HEK293 (cell line): ENCODE results near the gene HLA-A.

ENCODE experiments used
- GLIS1 ChIP-seq: fragments of 450-650 bp; formaldehyde crosslinking; IDR thresholded peaks from 2 replicates; pipeline ENCODE4 v1.5.1; 2016; ENCODE audit warnings: missing biosample characterization, missing genetic modification characterization
- HOXC10 ChIP-seq: sonication (generic); formaldehyde crosslinking; IDR thresholded peaks from 2 replicates; pipeline ENCODE4 v1.8.1; 2023; ENCODE audit warnings: mild to moderate bottlenecking, missing genetic modification reagents
- HOXD13 ChIP-seq: sonication (generic); formaldehyde crosslinking; IDR thresholded peaks from 2 replicates; pipeline ENCODE4 v1.8.0; 2022; ENCODE audit warnings: missing genetic modification reagents, borderline replicate concordance
- KLF10 ChIP-seq: fragments of 450-650 bp; IDR thresholded peaks from 2 replicates; pipeline ENCODE4 v1.5.1; 2018; ENCODE audit warnings: missing biosample characterization, mild to moderate bottlenecking, missing genetic modification characterization
- MZF1 ChIP-seq: fragments of 450-650 bp; formaldehyde crosslinking; IDR thresholded peaks from 2 replicates; pipeline ENCODE4 v1.5.1; 2017; ENCODE audit warnings: missing biosample characterization, missing genetic modification characterization, borderline replicate concordance
- PRDM1 ChIP-seq: fragments of 450-650 bp; formaldehyde crosslinking; IDR thresholded peaks from 2 replicates; pipeline ENCODE4; 2016; ENCODE audit warnings: missing biosample characterization, missing genetic modification characterization
- PRDM2 ChIP-seq: fragments of 450-650 bp; formaldehyde crosslinking; IDR thresholded peaks from 2 replicates; pipeline ENCODE4 v1.5.1; 2016; ENCODE audit warnings: missing biosample characterization, missing genetic modification characterization, borderline replicate concordance
- REPIN1 ChIP-seq: fragments of 450-650 bp; formaldehyde crosslinking; IDR thresholded peaks from 2 replicates; pipeline ENCODE4 v1.5.1; 2017; ENCODE audit warnings: missing biosample characterization, missing genetic modification characterization, low read depth
- SCRT2 ChIP-seq: fragments of 450-650 bp; formaldehyde crosslinking; IDR thresholded peaks from 2 replicates; pipeline ENCODE4 v1.5.1; 2016; ENCODE audit warnings: missing biosample characterization, missing genetic modification characterization
- ZBTB10 ChIP-seq: fragments of 450-650 bp; formaldehyde crosslinking; IDR thresholded peaks from 2 replicates; pipeline ENCODE4 v1.5.1; 2016; ENCODE audit warnings: missing biosample characterization, missing genetic modification characterization
- ZBTB11 ChIP-seq: fragments of 450-650 bp; formaldehyde crosslinking; conservative IDR thresholded peaks from 2 replicates; pipeline ENCODE4 v1.5.1; 2016; ENCODE audit warnings: low read depth, missing biosample characterization, missing genetic modification characterization
- ZBTB26 ChIP-seq: fragments of 450-650 bp; formaldehyde crosslinking; optimal IDR thresholded peaks from 2 replicates; pipeline ENCODE3; 2016; ENCODE audit warnings: missing biosample characterization, mild to moderate bottlenecking, missing genetic modification characterization
- ZNF10 ChIP-seq: fragments of 450-650 bp; formaldehyde crosslinking; IDR thresholded peaks from 2 replicates; pipeline ENCODE4 v1.5.1; 2017; ENCODE audit warnings: missing biosample characterization, missing genetic modification characterization
- ZNF112 ChIP-seq: fragments of 450-650 bp; formaldehyde crosslinking; IDR thresholded peaks from 2 replicates; pipeline ENCODE4 v1.5.0; 2017; ENCODE audit warnings: missing biosample characterization, missing genetic modification characterization
- ZNF140 ChIP-seq: fragments of 450-650 bp; formaldehyde crosslinking; IDR thresholded peaks from 2 replicates; pipeline ENCODE4 v1.5.1; 2016; ENCODE audit warnings: missing biosample characterization, missing genetic modification characterization
- ZNF302 ChIP-seq: fragments of 450-650 bp; formaldehyde crosslinking; IDR thresholded peaks from 2 replicates; pipeline ENCODE4 v1.5.1; 2016; ENCODE audit warnings: missing biosample characterization, missing genetic modification characterization, low read depth
- ZNF324 ChIP-seq: fragments of 450-650 bp; formaldehyde crosslinking; IDR thresholded peaks from 2 replicates; pipeline ENCODE4 v1.5.1; 2016; ENCODE audit warnings: missing biosample characterization, missing genetic modification characterization
- ZNF423 ChIP-seq: fragments of 450-650 bp; formaldehyde crosslinking; IDR thresholded peaks from 2 replicates; pipeline ENCODE4 v1.5.1; 2016; ENCODE audit warnings: missing biosample characterization, missing genetic modification characterization
- ZNF501 ChIP-seq: fragments of 450-650 bp; formaldehyde crosslinking; IDR thresholded peaks from 2 replicates; pipeline ENCODE4 v1.5.1; 2016; ENCODE audit warnings: missing biosample characterization, missing genetic modification characterization
- ZNF530 ChIP-seq: fragments of 450-650 bp; formaldehyde crosslinking; IDR thresholded peaks from 2 replicates; pipeline ENCODE4 v1.5.1; 2016; ENCODE audit warnings: low read depth, missing biosample characterization, missing genetic modification characterization
- ZNF610 ChIP-seq: fragments of 450-650 bp; formaldehyde crosslinking; IDR thresholded peaks from 2 replicates; pipeline ENCODE4 v1.5.1; 2016; ENCODE audit warnings: missing biosample characterization, missing genetic modification characterization, borderline replicate concordance
- ZNF621 ChIP-seq: fragments of 450-650 bp; formaldehyde crosslinking; IDR thresholded peaks from 2 replicates; pipeline ENCODE4 v1.5.1; 2017; ENCODE audit warnings: missing biosample characterization, missing genetic modification characterization
- ZNF645 ChIP-seq: fragments of 450-650 bp; formaldehyde crosslinking; IDR thresholded peaks from 2 replicates; pipeline ENCODE4; 2016; ENCODE audit warnings: missing biosample characterization, missing genetic modification characterization
- ZNF658 ChIP-seq: fragments of 450-650 bp; formaldehyde crosslinking; IDR thresholded peaks from 2 replicates; pipeline ENCODE4; 2016; ENCODE audit warnings: missing biosample characterization, missing genetic modification characterization
- ZNF776 ChIP-seq: fragments of 450-650 bp; formaldehyde crosslinking; IDR thresholded peaks from 2 replicates; pipeline ENCODE4 v1.5.0; 2017; ENCODE audit warnings: missing biosample characterization, missing genetic modification characterization, borderline replicate concordance
- ZNF791 ChIP-seq: fragments of 450-650 bp; formaldehyde crosslinking; IDR thresholded peaks from 2 replicates; pipeline ENCODE4 v1.5.1; 2016; ENCODE audit warnings: missing biosample characterization, missing genetic modification characterization

The HLA-A gene

GRCh38 chr6:29965873-29966601 is 23.7 kb downstream of the HLA-A start (continued):
- 0 out of 2 replicates have a peak, but pooled peaks have one; percentile 19 for TF ChIP-seq ZBTB11 (tag by site-specific recombination)
- TF ChIP-seq MZF1 (tag by site-specific recombination) = no peak
- TF ChIP-seq PRDM1 (tag by site-specific recombination) = peak; percentile 56
- no peak for TF ChIP-seq ZNF645 (tag by site-specific recombination)
- TF ChIP-seq ZNF501 (tag by site-specific recombination) = no peak; the same call in 1 of the 2 replicates
- TF ChIP-seq REPIN1 (tag by site-specific recombination) = no peak
- no peak for TF ChIP-seq ZBTB10
- 0 out of 2 replicates have a peak, but pooled peaks have one; percentile 52 for TF ChIP-seq KLF10 (tag by site-specific recombination)
- TF ChIP-seq ZNF791 (tag by site-specific recombination) = no peak
- TF ChIP-seq ZNF621 = no peak
- TF ChIP-seq ZBTB26 (tag by site-specific recombination) = no peak
- TF ChIP-seq ZNF776 (tag by site-specific recombination) = no peak
- no peak for TF ChIP-seq ZNF658 (tag by site-specific recombination)
- no peak for TF ChIP-seq ZNF10 (tag by site-specific recombination)
- TF ChIP-seq GLIS1 (tag by site-specific recombination) = peak; percentile 91; the same call in 1 of the 2 replicates
- no peak for TF ChIP-seq ZNF140
- TF ChIP-seq PRDM2 (tag by site-specific recombination) = no peak
- TF ChIP-seq HOXC10 = no peak
- no peak for TF ChIP-seq HOXD13
- TF ChIP-seq ZNF302 (tag by site-specific recombination) = no peak
- no peak for TF ChIP-seq ZNF530
- no peak for TF ChIP-seq ZNF610 (tag by site-specific recombination)
- TF ChIP-seq ZNF112 (tag by site-specific recombination) = no peak
- no peak for TF ChIP-seq SCRT2 (tag by site-specific recombination)
- 0 out of 2 replicates have a peak, but pooled peaks have one; percentile 32 for TF ChIP-seq ZNF324 (tag by site-specific recombination)
- TF ChIP-seq ZNF423 (tag by site-specific recombination) = peak; percentile 96
